HCT116 (cell line): Measurements from ENCODE around the gene ADGRB3.

Source experiments
- CEBPB ChIP-seq: IDR thresholded peaks from 2 replicates; pipeline ENCODE4 v1.6.1; 2012; ENCODE audit warnings: low read depth
- EZH2 ChIP-seq: fragments of 200-600 bp; sonication (generic); IDR thresholded peaks from 2 replicates; pipeline ENCODE4 v1.6.1; 2017; ENCODE audit warnings: antibody characterized with exemption, mixed run types
- EZH2phosphoT487 ChIP-seq: fragments of 200-600 bp; IDR thresholded peaks from 2 replicates; pipeline ENCODE4 v1.6.1; 2018; ENCODE audit warnings: antibody characterized with exemption, borderline replicate concordance
- POLR2A ChIP-seq: IDR thresholded peaks from 2 replicates; pipeline ENCODE4 v1.7.0; 2011; ENCODE audit warnings: borderline replicate concordance; ENCODE audit not compliant: insufficient read depth, insufficient read length; ENCODE audit errors: extremely low read depth
- POLR2AphosphoS5 ChIP-seq: IDR thresholded peaks from 2 replicates; pipeline ENCODE4 v1.6.1; 2011; ENCODE audit warnings: mild to moderate bottlenecking, low read depth, low read length, moderate library complexity
- TF ChIP-seq, protein P1 (sequence below), 3 experiments: fragments of 200-600 bp in 1 of 3; sonication (generic) in 1 of 3; IDR thresholded peaks in 2 of 3; conservative IDR thresholded peaks in 1 of 3; 2 replicates each; pipeline ENCODE4 v1.5.1; 2012 to 2017; ENCODE audit warnings: low read depth in 2 of 3, low read length in 2 of 3, antibody characterized with exemption in 1 of 3, borderline replicate concordance in 1 of 3, control low read depth in 1 of 3, mild to moderate bottlenecking in 1 of 3, mixed read lengths in 1 of 3, mixed run types in 1 of 3, moderate library complexity in 1 of 3; ENCODE audit not compliant: insufficient read depth in 1 of 3

DNA sequence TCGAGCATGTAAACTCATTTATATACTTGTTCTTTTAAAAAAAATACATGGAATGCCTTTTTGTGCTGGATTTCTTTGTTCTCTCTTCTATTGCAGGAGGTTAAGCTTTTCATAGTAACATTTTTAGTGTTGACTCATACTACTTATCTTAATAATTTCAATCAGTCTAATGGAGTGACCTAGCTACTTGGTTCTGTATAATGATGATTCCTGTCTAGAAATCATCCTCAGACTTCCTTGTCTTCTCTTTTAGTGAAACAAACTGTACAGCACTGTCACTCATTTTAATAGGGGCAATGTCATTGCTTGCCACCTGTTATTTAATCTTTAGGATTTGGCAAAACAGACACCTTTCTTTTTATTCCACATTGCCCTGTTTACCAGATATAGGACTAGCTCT is 62.3 kb downstream of the ADGRB3 start:
- no peak for TF ChIP-seq POLR2A
- TF ChIP-seq EZH2phosphoT487 = no peak
- no peak for TF ChIP-seq CEBPB
- TF ChIP-seq, protein P1, sequence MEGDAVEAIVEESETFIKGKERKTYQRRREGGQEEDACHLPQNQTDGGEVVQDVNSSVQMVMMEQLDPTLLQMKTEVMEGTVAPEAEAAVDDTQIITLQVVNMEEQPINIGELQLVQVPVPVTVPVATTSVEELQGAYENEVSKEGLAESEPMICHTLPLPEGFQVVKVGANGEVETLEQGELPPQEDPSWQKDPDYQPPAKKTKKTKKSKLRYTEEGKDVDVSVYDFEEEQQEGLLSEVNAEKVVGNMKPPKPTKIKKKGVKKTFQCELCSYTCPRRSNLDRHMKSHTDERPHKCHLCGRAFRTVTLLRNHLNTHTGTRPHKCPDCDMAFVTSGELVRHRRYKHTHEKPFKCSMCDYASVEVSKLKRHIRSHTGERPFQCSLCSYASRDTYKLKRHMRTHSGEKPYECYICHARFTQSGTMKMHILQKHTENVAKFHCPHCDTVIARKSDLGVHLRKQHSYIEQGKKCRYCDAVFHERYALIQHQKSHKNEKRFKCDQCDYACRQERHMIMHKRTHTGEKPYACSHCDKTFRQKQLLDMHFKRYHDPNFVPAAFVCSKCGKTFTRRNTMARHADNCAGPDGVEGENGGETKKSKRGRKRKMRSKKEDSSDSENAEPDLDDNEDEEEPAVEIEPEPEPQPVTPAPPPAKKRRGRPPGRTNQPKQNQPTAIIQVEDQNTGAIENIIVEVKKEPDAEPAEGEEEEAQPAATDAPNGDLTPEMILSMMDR (IDR thresholded peaks at IDR 0.05 in 2 of 3, conservative IDR thresholded peaks at IDR 0.05 in 1 of 3; ENCODE audit: borderline replicate concordance in 1 of 3, insufficient read depth in 1 of 3, low read depth in 2 of 3, low read length in 2 of 3) = no peak
- no peak for TF ChIP-seq POLR2AphosphoS5
- no peak for TF ChIP-seq EZH2
